Measurements from ENCODE around the gene SLC16A5. TPM values are rescaled to one million over a fixed set of nuclear protein-coding genes. Genes with fewer than 3 reads are reported as not detected.
A peak's percentile ranks its signal among the peaks of the same experiment; 100 is the strongest.

SLC16A5 gene
- total RNA-seq, 4 donors from 2014 or later: 4.1 to 17.5 (median 12.1) TPM; not detected in 1

DNA sequence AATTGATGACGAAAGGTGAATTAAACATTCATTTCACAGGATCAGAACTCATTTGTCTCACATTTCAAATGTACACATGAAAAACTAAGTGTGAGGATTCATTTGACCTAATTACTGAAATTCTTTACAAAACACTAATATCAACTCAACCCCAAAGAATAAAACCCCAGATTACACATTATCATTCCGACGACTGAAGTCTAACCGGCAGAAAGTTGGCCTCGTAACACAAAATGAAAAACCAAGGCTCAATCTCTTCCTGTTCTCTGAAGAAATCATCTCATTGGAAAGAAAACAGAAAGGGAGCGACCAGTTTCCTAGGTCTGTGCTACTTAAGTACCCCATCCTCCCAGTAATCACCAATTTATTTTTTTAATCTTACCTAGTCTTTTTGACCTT lies 64.8 kb downstream of the SLC16A5 start:
- no peak overlapping the region for H3K4me3 ChIP-seq
- H3K27ac ChIP-seq: no peak overlapping the region
- DNase-seq: no peak
- TF ChIP-seq, protein P1, sequence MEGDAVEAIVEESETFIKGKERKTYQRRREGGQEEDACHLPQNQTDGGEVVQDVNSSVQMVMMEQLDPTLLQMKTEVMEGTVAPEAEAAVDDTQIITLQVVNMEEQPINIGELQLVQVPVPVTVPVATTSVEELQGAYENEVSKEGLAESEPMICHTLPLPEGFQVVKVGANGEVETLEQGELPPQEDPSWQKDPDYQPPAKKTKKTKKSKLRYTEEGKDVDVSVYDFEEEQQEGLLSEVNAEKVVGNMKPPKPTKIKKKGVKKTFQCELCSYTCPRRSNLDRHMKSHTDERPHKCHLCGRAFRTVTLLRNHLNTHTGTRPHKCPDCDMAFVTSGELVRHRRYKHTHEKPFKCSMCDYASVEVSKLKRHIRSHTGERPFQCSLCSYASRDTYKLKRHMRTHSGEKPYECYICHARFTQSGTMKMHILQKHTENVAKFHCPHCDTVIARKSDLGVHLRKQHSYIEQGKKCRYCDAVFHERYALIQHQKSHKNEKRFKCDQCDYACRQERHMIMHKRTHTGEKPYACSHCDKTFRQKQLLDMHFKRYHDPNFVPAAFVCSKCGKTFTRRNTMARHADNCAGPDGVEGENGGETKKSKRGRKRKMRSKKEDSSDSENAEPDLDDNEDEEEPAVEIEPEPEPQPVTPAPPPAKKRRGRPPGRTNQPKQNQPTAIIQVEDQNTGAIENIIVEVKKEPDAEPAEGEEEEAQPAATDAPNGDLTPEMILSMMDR (IDR thresholded peaks at IDR 0.05): no peak
- TF ChIP-seq POLR2A (IDR thresholded peaks at IDR 0.05): no peak
- no peaks in the 10 kb centered on the region for H3K36me3 ChIP-seq
- no peaks in the 10 kb centered on the region for H3K27me3 ChIP-seq
- H3K9me3 ChIP-seq: no peaks in the 10 kb centered on the region
- intact Hi-C loops (cut with DNase I; ENCODE audit: low total_unique reads): no loop called here
- no peaks in the 10 kb centered on the region for H3K4me1 ChIP-seq

DNA sequence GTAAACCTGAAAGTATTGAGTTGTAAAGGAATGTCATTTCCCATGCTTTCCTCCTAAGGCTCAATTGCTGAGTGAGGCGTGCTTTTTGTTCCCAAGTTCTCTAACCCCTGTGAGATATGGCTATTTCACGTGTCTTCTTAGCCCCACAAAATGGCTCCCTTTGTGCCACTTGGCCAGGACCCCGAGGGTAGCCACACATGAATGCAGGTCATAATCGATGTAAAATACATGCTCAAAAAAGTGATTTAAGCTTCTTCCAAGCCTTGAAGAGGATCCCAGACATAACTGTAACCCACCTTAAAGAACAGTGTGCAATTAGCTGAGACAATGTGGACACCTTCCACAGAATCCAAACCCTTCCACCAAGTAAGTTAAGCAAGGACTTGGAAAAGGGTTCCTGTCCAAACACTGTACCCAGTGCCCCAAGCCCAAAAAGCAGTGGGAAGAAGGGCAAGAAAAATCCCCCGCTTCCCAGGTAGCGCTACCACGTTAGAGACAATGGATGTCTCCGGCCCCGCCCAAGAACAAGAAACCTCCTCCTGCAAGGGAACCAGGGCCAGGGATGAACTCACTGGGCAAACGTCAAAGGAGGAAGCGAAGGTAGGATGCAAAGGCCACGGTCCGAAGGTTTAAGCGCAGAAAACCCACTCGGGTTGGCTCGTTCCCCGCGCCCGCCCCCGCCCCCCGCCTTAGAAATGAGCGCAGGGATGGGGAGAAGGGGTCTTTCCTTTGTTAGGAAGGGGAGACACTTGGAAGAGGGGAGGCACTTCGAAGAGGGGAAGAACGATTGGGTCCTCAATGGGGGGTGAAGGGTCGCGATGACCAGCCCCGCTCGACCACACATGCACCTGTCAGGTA lies 65.4 kb downstream of the SLC16A5 start:
- TF ChIP-seq POLR2A (IDR thresholded peaks at IDR 0.05): no peak
- TF ChIP-seq, protein P1 (IDR thresholded peaks at IDR 0.05): no peak
- Histone ChIP-seq H3K4me3 (peak overlapping the region; percentile 47 to 89), H3K36me3 (no peaks in the 10 kb centered on the region), H3K27ac (no peak overlapping the region), H3K27me3 (no peaks in the 10 kb centered on the region), H3K4me1 (no peaks in the 10 kb centered on the region), H3K9me3 (no peaks in the 10 kb centered on the region)
- intact Hi-C loops (cut with DNase I; ENCODE audit: low total_unique reads): no loop called here
- DNase-seq: no peak

DNA sequence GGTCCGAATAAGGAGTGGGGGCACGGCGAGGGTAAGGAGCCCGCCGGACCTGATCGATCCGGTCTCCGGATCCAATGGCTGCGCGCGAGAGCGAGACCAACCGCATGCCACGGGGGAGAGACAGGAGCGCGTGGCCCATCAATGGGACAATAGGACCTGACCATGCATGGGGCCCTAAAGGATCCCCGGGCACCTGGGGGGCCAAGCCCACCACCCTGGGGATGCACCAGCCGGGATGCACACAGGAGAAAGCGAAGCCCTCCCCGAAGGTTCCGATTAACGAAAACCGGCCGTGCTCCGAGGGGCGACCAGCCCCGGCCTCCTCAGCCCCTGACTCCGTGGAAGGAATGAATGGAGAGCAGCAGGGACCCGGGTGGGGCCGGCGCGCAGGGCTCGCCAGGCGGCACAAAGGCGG lies 66.0 kb downstream of the SLC16A5 start:
- H3K27ac ChIP-seq: peak overlapping the region; percentile 56 to 62
- peak overlapping the region; percentile 47 to 89 for H3K4me3 ChIP-seq
- H3K36me3 ChIP-seq: no peaks in the 10 kb centered on the region
- H3K27me3 ChIP-seq: no peaks in the 10 kb centered on the region
- intact Hi-C loops (cut with DNase I; ENCODE audit: low total_unique reads): no loop called here
- DNase-seq: peak in 1 of 2 donors; percentile 23
- H3K9me3 ChIP-seq: no peaks in the 10 kb centered on the region
- TF ChIP-seq, protein P1 (IDR thresholded peaks at IDR 0.05): no peak
- no peak for TF ChIP-seq POLR2A (IDR thresholded peaks at IDR 0.05)
- H3K4me1 ChIP-seq: no peaks in the 10 kb centered on the region

DNA sequence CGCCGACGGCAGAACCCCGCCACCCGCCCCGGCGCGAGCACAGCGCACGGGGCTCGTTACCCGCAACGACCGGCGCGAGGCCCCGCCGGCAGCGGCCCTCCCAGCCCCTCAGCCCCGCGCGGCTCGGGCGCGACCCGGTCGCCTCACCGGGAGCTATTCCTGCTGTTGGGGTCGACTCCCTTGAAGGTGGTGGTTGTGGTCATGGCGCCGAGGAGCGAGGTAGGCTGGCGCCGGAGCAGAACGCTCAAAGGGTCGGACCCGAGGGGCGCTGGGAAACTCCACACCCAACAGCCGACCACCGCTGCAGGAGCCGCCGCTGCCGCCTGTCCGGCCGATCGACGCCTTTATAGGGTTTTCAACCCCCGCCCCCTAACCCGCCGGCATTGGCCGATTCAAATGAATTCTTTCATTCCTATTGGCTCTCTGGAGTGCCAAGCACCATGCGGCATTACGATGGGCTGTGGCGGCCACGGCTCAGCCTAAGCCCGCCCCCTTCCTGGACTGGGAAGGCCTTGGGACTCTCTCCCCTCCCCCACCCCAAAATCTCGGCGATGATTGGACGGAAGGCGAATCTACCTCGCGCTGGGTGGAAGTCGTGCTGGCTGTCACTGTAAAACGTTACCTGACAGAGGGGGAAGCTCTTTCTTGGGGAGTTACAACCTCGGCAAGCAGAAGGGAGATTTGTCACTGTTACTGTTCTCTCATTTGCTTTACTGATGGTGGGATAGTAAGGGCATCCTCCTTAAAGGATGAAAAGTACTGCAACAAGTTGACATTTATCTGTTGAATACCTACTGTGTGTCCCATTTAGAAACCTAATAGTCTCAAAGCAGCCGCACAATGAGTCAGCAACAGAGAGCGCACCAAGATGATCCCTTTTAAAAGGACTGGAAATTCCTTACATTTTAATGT lies 66.7 kb downstream of the SLC16A5 start, which contains the start of gene JPT1:
JPT1 (minus strand) TSS at position 318 of the 912 bp plus-strand sequence; CDS start at position 203, 115 bp downstream.
- Histone ChIP-seq H3K27me3 (no peaks in the 10 kb centered on the region), H3K4me1 (no peaks in the 10 kb centered on the region), H3K4me3 (peak within 1 kb of the TSS; percentile 47 to 89), H3K27ac (peak within 1 kb of the TSS; percentile 56 to 62), H3K36me3 (no peaks in the 10 kb centered on the region), H3K9me3 (no peaks in the 10 kb centered on the region)
- peak; percentile 97 to 99 for DNase-seq
- TF ChIP-seq, protein P1 (IDR thresholded peaks at IDR 0.05): peak in 3 of 4 experiments; percentile 2 to 17 (median 11)
- TF ChIP-seq POLR2A (IDR thresholded peaks at IDR 0.05): peak; percentile 93 to 97
- intact Hi-C loops (cut with DNase I; ENCODE audit: low total_unique reads): no loop called here
